Vagina (tissue), 2 donors: ENCODE measurements around the gene POC1A. TPM values are rescaled to one million over a fixed set of nuclear protein-coding genes. Genes with fewer than 3 reads are reported as not detected.

ENCODE experiments used
- DNase-seq, 2 donors: peaks; one replicate each; pipeline ENCODE4 v3.0.0-alpha.2; 2017; ENCODE audit errors: extremely low spot score in 2 of 2
- H3K27ac ChIP-seq: fragments of 200-600 bp; sonication (generic); one replicate; pipeline ENCODE4 v1.5.1; 2019
- H3K27me3 ChIP-seq: fragments of 200-600 bp; sonication (generic); one replicate; pipeline ENCODE4 v1.5.1; 2019
- H3K36me3 ChIP-seq, 2 donors: fragments of 200-600 bp; sonication (generic); one replicate each; pipeline ENCODE4 v1.5.1; 2017 to 2019
- H3K4me1 ChIP-seq: fragments of 200-600 bp; sonication (generic); one replicate; pipeline ENCODE4 v1.5.1; 2019
- H3K4me3 ChIP-seq, 2 donors: fragments of 200-600 bp; sonication (generic); 1 replicate in 1 of 2; 2 replicates in 1 of 2; pipeline ENCODE4 v1.5.1; 2016 to 2019
- H3K9me3 ChIP-seq: fragments of 200-600 bp; sonication (generic); one replicate; pipeline ENCODE4 v1.5.1; 2019
- CTCF ChIP-seq, 3 experiments: fragments of 450-650 bp in 2 of 3; fragments of 200-600 bp in 1 of 3; sonication (generic) in 1 of 3; IDR thresholded peaks; one replicate each; pipeline ENCODE4 v1.5.1; 2017 to 2019; ENCODE audit warnings: antibody characterized with exemption in 3 of 3, mild to moderate bottlenecking in 2 of 3, moderate library complexity in 2 of 3
- POLR2A ChIP-seq, 2 donors: fragments of 450-650 bp; IDR thresholded peaks; one replicate each; pipeline ENCODE4 v1.6.1; 2017; ENCODE audit warnings: antibody characterized with exemption in 2 of 2, mild to moderate bottlenecking in 2 of 2, moderate library complexity in 2 of 2
- POLR2AphosphoS5 ChIP-seq, 2 donors: sonication (generic); formaldehyde crosslinking; IDR thresholded peaks; one replicate each; pipeline ENCODE4 v1.9.0; 2017; ENCODE audit warnings: antibody characterized with exemption in 2 of 2, mild to moderate bottlenecking in 2 of 2, low read depth in 1 of 2; ENCODE audit not compliant: insufficient read depth in 1 of 2
- intact Hi-C: fragments of 100-400 bp; cut with DNase I; formaldehyde crosslinking; loops from one replicate; pipeline ENCODE4 v1.15.1; 2023
- total RNA-seq: library from RNA; depleted of rRNA; stranded (reverse); fragments of >200 nt; gene quantifications from one replicate; pipeline ENCODE4 v1.2.3, GENCODE V29; 2016

Gene POC1A
- total RNA-seq: 0.74 TPM

DNA sequence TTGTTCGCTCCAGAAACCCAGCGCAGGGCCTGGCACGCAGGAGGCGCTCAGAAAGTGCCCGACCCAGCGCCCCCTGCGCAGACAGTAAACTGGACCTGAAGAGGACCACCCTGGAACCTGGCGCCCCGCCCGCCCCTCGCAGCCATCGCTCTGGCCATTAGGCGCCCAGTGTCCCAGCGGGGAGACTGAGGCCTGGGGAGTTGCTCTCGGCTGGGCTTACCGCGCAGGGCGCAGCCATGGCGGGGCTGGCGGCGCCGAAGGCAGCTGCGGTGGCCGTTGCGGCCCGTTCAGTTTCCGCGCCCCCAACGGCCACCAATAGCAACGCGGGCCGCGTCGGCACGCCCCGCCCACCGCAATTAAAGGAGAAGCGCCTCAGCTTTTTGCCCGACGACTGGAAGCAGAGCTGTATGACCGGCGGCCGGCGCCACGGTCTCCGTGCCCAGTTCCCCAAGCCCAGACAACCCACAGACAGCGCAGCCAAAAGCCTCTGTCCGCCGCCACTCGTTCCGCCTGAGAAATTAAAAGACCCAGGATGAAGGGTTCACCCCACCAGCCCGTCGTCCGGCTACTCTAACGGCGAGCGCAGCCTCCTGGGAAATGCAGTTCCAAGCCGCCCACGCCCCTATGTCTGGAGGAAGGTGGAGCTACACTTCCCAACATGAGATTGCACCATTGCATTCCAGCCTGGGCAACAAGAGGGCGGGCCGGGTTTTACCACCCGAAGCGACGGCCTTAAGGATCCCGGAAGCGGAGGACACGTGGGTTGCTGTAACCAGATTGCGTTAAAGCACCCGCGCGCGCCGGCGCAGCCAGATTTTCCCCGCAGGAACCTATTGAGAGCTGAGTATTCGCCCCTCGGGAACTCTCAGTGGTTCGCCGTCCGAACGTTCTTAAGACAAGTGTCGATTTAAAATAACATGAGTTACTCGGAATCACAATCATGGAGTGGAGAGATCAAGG lies at the start of gene POC1A:
TSS of gene POC1A (minus strand) at position 289 of the 960 bp plus-strand sequence. CDS start at position 238, 51 bp downstream.
- Histone ChIP-seq H3K27ac (peak within 1 kb of the TSS; percentile 80), H3K27me3 (no peaks in the 10 kb centered on the region), H3K9me3 (no peaks in the 10 kb centered on the region), H3K4me3 (peak within 1 kb of the TSS; percentile 52 to 67), H3K4me1 (peaks cover 11% of the 10 kb centered on the region), H3K36me3 (no peaks in the 10 kb centered on the region)
- peak in 1 of 2 donors; percentile 99 for DNase-seq
- intact Hi-C loops: no loop called here
- TF ChIP-seq POLR2A (IDR thresholded peaks at IDR 0.05) (no peak), CTCF (IDR thresholded peaks at IDR 0.05) (peak in 1 of 3 experiments; percentile 39), POLR2AphosphoS5 (IDR thresholded peaks at IDR 0.05; ENCODE audit: insufficient read depth in 1 of 2, low read depth in 1 of 2) (peak; percentile 93 to 94)

- Histone ChIP-seq H3K36me3 (peaks cover 0 to 71% of the 10 kb centered on the region in 2 donors), H3K9me3 (no peaks in the 10 kb centered on the region), H3K27me3 (no peaks in the 10 kb centered on the region), H3K27ac (no peak overlapping the region), H3K4me3 (no peak overlapping the region), H3K4me1 (peaks cover 20% of the 10 kb centered on the region)
- TF ChIP-seq POLR2A (IDR thresholded peaks at IDR 0.05) (no peak), POLR2AphosphoS5 (IDR thresholded peaks at IDR 0.05; ENCODE audit: insufficient read depth in 1 of 2, low read depth in 1 of 2) (no peak), CTCF (IDR thresholded peaks at IDR 0.05) (no peak)
- intact Hi-C loops: no loop called here
- no peak for DNase-seq
These were observed 49.5 kb upstream of the POC1A start for GRCh38 chr3:52203701-52204100.

GRCh38 chr3:52202384-52203077 lies 48.3 kb upstream of the POC1A start:
- TF ChIP-seq POLR2A (IDR thresholded peaks at IDR 0.05) (no peak), POLR2AphosphoS5 (IDR thresholded peaks at IDR 0.05; ENCODE audit: insufficient read depth in 1 of 2, low read depth in 1 of 2) (no peak), CTCF (IDR thresholded peaks at IDR 0.05) (no peak)
- H3K4me3 ChIP-seq: no peak overlapping the region
- no peak overlapping the region for H3K27ac ChIP-seq
- H3K9me3 ChIP-seq: no peaks in the 10 kb centered on the region
- DNase-seq: no peak
- H3K27me3 ChIP-seq: no peaks in the 10 kb centered on the region
- intact Hi-C loops: no loop called here
- peaks cover 0 to 59% of the 10 kb centered on the region in 2 donors for H3K36me3 ChIP-seq
- H3K4me1 ChIP-seq: peaks cover 25% of the 10 kb centered on the region

- intact Hi-C loops: no loop called here
- TF ChIP-seq POLR2A (IDR thresholded peaks at IDR 0.05): no peak
- no peak for TF ChIP-seq POLR2AphosphoS5 (IDR thresholded peaks at IDR 0.05; ENCODE audit: insufficient read depth in 1 of 2, low read depth in 1 of 2)
- no peak for TF ChIP-seq CTCF (IDR thresholded peaks at IDR 0.05)
- Histone ChIP-seq H3K27ac (no peak overlapping the region), H3K9me3 (no peaks in the 10 kb centered on the region), H3K36me3 (peaks cover 0 to 45% of the 10 kb centered on the region in 2 donors), H3K27me3 (no peaks in the 10 kb centered on the region), H3K4me3 (no peak overlapping the region), H3K4me1 (peaks cover 39% of the 10 kb centered on the region)
- no peak for DNase-seq
These were observed 46.9 kb upstream of the POC1A start for GRCh38 chr3:52200981-52201679.
